Measurements from ENCODE around the gene SOST.
"Not testable (repeated sequence)": the region's sequence is repeated elsewhere in the genome, so short reads cannot be mapped to it uniquely, and the experiment has no call there.

Gene SOST

GRCh38 chr17:43758497-43759174 lies at the start of gene SOST:
Gene SOST (minus strand): TSS chr17:43758791. CDS start chr17:43758741, 50 bp downstream.
- DNase-seq: no peak

GRCh38 chr17:43808076-43808475 lies 49.5 kb upstream of the SOST start:
- DNase-seq: no peak

- DNase-seq: no peak
Observed at GRCh38 chr17:43805117-43805516, 46.5 kb upstream of the SOST start.

DNA sequence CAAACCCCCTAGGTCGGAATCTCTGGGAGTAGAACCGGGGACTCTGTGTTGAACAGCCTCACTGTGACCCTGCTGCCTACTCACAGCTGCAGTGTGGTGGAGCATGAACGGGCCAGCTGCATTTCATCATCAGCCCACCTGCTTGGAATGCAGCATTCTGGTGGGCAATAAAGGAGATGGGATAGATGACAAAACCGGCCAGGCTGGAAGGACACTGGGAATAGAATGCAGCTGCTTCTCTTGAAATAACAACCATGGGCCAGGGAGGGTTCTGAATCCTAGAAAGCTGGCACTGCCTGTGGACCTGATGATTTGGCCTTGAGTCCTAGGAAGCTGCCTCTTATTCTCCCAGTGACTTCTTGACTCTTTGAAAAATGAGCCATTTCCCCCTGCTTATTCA lies 45.2 kb upstream of the SOST start:
- DNase-seq: no peak

DNA sequence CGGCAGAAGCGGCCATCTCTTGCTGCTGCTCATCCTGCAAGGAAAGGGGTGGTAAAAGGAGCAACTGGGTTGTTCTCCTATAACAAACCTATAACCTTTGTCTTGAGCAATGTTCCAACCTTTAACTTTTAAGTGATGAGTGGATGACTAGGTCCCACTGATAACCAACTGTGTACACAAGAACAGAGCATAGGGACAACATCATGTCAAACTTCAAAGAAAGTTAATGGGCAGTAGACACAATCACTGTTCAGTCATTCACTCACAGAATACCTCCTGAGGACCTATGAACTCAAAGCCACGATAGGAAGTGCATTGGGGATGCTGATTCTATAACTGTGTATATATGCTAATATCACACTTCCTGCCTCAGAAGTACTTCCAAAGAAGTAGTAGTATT lies 43.3 kb upstream of the SOST start:
- DNase-seq: no peak

DNA sequence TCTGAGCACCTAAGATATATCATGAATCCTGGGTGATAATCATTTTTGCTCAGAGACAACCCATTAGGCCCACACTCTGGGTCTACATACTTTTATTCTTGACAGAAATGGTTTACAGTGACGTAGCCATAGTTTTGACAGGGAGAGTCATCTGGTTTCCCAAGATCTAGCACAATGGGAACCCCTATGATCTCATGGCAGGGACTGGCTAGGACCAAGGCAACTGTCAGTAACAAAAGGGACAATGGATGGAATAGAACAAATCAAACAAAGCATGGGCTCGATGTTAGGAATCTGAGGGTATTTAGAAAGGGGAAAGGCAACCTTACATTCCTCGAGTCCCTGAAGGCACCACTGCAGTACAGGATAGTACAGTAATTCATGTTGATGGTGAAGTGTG lies 42.1 kb upstream of the SOST start:
- no peak for DNase-seq

DNA sequence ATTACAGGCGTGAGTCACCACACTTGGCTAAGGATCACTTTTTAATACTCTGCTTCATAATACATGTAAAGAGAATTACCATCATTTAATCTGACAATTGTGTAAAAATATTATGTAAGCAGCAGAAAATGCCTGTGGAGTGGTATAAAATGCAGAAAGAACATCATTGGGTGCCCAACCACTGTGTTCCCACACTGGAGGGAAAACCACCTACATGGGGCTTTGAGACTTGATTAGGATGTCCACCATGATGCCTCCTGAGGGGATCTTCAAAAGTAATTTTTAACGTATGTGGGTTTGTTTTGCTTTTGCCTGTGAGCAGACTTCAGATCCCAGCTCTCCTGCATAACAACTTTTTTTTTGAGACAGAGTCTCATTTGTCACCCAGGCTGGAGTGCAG lies 40.5 kb upstream of the SOST start:
- DNase-seq: no peak

DNA sequence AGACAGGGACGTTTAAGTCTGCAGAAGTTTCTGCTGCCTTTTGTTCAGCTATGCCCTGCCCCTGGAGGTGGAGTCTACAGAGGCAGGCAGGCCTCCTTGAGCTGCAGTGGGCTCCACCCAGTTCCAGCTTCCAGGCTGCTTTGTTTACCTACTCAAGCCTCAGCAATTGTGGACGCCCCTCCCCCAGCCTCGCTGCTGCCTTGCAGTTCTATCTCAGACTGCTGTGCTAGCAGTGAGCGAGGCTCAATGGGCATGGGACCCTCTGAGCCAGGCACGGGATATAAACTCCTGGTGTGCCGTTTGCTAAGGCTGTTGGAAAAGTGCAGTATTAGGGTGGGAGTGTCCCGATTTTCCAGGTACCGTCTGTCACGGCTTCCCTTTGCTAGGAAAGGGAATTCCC lies 39.4 kb upstream of the SOST start:
- DNase-seq: not testable (repeated sequence)

DNA sequence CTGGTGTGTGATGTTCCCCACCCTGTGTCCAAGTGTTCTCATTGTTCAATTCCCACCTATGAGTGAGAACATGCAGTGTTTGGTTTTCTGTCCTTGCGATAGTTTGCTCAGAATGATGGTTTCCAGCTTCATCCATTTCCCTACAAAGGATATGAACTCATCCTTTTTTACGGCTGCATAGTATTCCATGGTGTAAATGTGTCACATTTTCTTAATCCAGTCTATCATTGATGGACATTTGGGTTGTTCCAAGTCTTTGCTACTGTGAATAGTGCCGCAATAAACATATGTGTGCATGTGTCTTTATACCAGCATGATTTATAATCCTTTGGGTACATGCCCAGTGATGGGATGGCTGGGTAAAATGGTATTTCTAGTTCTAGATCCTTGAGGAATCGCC lies 34.1 kb upstream of the SOST start:
- DNase-seq: not testable (repeated sequence)

DNA sequence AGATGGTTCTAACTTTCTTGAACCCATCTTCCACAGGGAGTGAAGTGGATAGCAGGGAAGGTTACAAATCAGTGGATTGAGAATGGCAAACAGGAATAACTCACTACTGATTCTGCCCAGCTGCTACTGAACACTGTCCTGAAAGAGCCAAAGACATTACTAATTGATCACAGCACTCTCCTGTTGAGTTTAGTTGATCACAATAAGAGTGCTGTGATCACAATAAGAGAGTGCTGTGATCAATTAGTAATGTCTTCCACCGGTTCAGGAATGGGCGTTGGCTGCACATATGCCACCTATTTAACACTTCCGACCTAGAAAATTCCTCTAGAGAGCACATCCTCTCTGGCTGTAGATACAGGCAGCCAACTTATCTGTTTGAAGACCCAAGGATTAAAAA lies 33.0 kb upstream of the SOST start:
- peak; percentile 97 for DNase-seq

- peak; percentile 7 for DNase-seq
Observed at GRCh38 chr17:43790311-43790940, 31.8 kb upstream of the SOST start.

DNA sequence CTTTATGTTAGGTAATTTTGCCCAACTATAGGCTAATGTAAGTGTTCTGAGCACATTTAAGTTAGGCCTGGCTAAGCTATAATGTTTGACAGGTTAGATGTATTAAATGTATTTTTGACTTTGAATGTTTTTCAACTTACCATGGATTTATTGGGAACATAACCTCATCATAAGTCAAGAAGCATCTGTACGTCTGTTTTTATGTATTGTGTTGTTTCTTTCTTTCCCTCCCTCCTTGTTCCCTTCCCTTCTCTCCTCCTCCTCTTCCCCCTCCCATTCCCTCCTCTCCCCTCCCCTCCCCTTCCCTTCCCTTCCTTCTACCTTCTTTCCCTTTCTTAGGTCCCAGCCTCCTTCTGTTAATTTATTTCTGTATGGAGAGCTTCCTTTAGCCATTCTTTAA lies 30.9 kb upstream of the SOST start:
- no peak for DNase-seq

DNA sequence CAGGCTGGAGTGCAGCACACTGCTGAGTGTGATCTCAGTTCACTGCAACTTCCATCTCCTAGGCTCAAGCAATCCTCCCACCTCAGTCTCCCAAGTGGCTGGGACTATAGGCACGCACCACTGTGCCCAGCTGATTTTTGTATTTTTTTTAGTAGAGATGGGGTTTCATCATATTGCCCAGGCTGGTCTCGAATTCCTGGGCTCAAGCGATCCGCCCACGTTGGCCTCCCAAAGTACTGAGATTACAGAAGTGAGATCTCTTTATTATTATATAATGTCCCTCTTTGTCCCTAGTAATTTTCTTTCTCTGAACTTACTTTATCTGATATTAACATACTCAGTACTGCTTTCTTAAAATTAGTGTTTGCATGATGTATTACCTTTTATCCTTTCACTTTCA lies 29.9 kb upstream of the SOST start:
- no peak for DNase-seq

- no peak for DNase-seq
Observed at GRCh38 chr17:43787728-43788127, 29.1 kb upstream of the SOST start.

DNA sequence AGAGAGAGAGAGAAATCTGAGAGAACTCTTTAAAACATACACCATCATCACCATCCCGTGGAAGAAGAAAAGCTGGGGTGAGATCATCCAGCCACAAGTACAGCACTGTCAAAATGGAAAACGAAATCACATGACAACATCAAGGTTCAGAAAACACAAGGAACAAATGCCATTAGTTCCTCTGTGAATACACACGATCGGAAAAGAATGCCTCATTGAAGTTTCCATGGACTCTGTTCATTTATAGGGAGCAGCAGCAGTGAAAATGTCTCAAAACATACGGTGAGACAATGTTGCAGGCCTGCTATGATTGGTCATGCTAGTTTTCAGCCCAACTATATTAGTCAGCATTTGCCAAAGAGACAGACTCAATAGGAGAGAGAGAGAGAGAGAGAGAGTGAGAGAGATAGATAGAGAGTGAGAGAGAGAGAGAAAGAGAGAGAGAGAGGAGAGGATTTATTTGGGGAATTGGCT lies 26.1 kb upstream of the SOST start:
- no peak for DNase-seq

DNA sequence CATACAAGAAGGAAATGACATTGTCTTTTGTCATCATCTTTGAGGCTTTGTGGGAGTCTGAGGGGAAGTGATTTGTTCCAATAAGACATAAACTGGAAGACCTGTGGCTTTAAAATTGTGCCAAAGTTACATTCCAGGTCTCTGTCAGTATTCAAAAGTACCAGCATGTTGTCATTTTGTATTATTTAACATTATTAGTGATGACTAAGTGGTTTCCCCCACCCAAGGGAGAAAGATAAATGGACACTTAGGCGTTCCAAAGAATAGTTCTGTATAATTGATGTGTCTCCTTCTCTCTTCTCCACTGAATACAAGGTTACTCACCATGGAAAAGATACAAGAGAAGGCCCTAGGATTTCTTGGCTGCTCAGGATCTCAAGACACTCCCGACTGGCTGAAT lies 25.5 kb upstream of the SOST start:
- no peak for DNase-seq

- DNase-seq: no peak
Observed at GRCh38 chr17:43782913-43783680, 24.5 kb upstream of the SOST start.

GRCh38 chr17:43780135-43780534 lies 21.5 kb upstream of the SOST start, which contains the start of gene CFAP97D1:
Gene CFAP97D1 (plus strand): TSS chr17:43780435. CDS start chr17:43780463, 28 bp downstream.
- no peak for DNase-seq

DNA sequence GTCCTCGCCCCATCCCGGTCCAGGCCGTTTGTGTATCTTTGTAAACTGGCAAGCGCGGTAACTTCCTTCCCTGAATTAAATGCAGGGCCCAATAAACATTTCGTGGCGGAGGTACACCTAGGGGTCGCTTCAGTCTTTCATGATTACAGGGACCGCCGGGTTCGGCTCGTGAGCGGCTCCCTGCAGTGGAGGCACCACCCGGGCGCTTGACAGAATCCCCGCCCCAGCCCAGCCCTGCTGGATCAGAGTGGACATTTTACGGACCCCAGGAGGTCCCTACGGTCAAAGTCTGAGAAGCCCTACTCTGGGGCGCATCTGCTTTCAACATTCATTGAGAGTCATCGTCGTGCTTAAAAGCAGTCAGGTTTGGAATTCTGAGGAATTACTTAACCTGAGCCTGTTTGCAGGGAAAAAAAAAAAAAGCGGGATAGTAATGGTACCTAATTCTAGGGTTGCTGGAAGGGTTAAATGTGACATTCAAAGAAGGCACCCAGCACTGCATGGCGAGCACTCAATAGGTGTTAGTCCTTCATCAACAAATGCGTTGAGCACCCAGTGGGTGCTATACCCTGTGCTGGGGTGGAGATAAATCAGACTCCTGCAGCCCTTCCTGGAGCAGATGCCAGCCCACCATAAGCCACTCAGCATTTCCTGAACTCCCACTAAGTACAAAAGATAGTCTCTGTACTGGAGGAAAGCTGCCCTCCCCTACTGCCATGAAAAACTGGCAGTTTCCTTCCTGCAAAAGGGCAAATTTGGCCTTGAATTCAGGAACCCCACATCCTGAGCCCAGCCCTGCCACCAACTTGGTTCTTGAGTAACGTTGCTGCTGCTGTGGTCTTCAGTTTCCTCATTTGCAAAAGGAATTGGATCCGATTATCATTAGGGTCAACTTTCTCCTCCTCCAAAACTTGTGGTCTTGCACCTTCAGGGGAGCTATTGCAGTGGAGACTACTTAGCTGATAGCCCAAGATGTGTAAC lies 20.8 kb upstream of the SOST start:
- no peak for DNase-seq

DNA sequence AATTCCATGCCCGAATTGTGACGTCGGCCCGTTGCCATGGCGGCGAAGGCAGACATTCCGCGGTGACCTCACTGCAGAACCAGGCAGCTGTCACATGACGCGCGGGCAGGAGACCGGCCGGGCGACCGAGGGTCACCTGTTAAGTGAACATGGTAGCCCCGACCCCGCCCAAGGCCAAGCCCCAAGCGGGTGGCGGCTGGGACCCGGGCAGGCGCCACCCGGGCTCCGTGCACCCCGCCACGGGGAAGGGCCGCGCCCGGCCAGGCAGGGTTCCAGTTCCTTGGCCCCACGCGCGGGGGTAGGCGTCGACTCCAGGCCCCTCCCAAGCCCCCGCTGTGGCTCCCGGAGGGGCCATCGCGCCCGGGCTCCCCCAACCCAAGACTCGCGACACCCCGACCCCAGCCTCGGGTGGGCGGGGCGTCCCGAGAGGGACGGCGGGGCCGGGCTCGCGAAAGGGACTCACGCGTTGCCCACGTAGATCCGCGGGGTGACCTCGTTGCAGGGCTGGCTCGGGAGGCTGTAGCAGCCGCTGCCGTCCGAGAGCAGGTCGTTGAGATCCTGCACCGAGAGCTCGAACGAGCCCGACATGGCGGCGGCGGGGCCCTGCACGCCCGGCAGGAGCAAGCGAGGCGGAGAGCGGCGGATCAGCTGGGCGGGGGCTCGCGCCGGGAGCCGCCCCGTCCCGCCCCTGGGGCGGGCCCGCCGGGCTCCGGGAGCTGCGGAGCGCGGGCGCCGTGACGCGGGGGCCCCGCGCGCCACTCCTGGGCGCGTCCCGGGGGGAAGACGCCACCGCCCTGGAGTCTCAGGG lies 19.9 kb upstream of the SOST start, which contains the start of gene DUSP3:
Gene DUSP3, minus strand, starts transcription at position 641 of the 808 bp plus-strand sequence. Its CDS starts 53 bp downstream, at position 588.
- DNase-seq: peak; percentile 65
